ENCODE results near the gene ZFPM1. TPM values are rescaled to one million over a fixed set of nuclear protein-coding genes. Genes with fewer than 3 reads are reported as not detected.

ZFPM1 gene
- total RNA-seq, 2 donors from 2014 or later = 10.9 to 11.4 TPM

DNA sequence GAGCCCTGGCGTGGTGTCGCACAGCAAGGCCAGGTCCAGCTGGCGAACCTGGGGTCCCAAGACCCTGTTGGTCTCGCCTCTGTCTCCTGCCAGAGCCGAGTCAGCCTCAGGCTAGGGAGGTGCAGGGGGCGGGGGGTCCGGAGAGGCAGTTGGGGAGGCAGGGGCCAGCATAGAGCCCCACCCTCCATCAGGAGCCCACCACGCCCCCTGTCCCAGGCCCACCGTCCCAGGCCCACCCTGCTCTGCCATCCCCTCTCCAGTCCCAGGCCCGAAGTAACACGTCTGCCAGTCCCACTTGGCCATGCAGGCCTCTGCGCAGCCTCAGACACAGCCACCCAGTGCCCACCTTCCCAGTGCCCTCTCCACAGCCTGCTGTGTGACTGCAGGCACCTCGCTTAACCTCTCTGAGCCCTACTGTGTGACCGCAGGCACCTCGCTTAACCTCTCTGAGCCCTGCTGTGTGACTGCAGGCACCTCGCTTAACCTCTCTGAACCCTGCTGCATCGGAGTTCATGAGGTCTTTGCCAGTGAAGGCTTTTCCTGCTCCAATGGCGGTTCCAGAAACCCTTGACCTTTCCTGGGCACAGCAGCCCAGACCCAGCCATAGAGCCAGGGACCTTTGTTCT lies 41.0 kb upstream of the ZFPM1 start:
- WGBS, 2 donors = 78 to 87% methylated on average over 6 to 12 of the region's 18 CpGs
- no peak for DNase-seq

DNA sequence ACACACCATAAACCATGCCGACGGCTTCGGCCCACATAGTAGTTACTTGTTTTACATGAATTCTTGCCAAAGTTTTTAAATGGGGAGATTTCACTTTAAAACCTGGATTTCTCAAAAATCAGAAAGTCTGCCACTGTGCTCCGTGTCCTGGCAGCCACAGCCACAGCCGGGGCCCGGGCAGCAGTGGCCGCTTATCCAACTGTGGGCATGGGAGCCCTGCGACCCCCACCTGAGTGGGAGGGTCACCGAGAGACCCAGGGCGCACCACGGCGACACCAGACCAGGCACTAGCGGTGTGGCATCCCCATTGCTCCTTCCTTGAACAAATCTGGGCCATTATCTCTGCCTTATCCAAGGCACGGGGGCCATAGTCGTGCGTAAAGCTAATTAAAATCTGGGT lies 40.3 kb upstream of the ZFPM1 start:
- DNase-seq = no peak
- Histone ChIP-seq H3K27ac (no peak overlapping the region), H3K27me3 (no peaks in the 10 kb centered on the region), H3K9me3 (no peaks in the 10 kb centered on the region), H3K4me3 (no peak overlapping the region), H3K4me1 (no peaks in the 10 kb centered on the region), H3K36me3 (replicated peaks in 1 of 2; ENCODE audit: insufficient read depth in 1 of 2, low read depth in 2 of 2) (no peaks in the 10 kb centered on the region)
- TF ChIP-seq, protein P1, sequence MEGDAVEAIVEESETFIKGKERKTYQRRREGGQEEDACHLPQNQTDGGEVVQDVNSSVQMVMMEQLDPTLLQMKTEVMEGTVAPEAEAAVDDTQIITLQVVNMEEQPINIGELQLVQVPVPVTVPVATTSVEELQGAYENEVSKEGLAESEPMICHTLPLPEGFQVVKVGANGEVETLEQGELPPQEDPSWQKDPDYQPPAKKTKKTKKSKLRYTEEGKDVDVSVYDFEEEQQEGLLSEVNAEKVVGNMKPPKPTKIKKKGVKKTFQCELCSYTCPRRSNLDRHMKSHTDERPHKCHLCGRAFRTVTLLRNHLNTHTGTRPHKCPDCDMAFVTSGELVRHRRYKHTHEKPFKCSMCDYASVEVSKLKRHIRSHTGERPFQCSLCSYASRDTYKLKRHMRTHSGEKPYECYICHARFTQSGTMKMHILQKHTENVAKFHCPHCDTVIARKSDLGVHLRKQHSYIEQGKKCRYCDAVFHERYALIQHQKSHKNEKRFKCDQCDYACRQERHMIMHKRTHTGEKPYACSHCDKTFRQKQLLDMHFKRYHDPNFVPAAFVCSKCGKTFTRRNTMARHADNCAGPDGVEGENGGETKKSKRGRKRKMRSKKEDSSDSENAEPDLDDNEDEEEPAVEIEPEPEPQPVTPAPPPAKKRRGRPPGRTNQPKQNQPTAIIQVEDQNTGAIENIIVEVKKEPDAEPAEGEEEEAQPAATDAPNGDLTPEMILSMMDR (IDR thresholded peaks at IDR 0.05) = no peak
- no peak for TF ChIP-seq POLR2A (IDR thresholded peaks at IDR 0.05)
- no peak for ATAC-seq
- 63 to 71% methylated on average over 4 to 16 of the region's 16 CpGs for WGBS, 2 donors
- intact Hi-C loops (cut with DNase I) = no loop called here

More for the DNA sequence above, 41.0 kb upstream of the ZFPM1 start:
- H3K36me3 ChIP-seq (replicated peaks in 1 of 2; ENCODE audit: insufficient read depth in 1 of 2, low read depth in 2 of 2) = no peaks in the 10 kb centered on the region
- intact Hi-C loops (cut with DNase I) = no loop called here
- H3K4me1 ChIP-seq = no peaks in the 10 kb centered on the region
- H3K27ac ChIP-seq = no peak overlapping the region
- H3K9me3 ChIP-seq = no peaks in the 10 kb centered on the region
- TF ChIP-seq, protein P1 (IDR thresholded peaks at IDR 0.05) = no peak
- TF ChIP-seq POLR2A (IDR thresholded peaks at IDR 0.05) = no peak
- no peaks in the 10 kb centered on the region for H3K27me3 ChIP-seq
- H3K4me3 ChIP-seq = no peak overlapping the region
- ATAC-seq = no peak

DNA sequence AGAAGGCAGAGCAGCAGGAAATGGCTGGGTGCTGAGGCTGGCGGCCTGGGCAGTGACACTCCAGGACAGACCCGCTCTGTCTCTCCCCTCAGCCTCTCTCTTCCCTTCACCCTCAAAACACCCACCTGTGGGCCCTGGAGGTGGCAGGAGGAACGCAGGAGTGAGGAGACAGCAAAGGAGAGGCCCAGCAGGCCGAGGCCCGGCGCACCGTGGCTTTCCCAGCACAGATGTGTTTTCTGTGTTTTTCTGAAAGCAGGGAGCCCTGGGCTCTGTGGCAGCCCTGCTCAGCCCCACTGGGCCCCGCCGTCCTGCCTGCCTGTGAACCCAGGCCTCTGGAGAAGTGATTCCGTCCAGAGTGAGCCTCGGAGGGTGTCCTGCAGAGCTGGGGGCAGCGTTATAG lies 39.8 kb upstream of the ZFPM1 start:
- Histone ChIP-seq H3K9me3 (no peaks in the 10 kb centered on the region), H3K4me3 (no peak overlapping the region), H3K27ac (no peak overlapping the region), H3K4me1 (no peaks in the 10 kb centered on the region), H3K36me3 (replicated peaks in 1 of 2; ENCODE audit: insufficient read depth in 1 of 2, low read depth in 2 of 2) (no peaks in the 10 kb centered on the region), H3K27me3 (no peaks in the 10 kb centered on the region)
- no peak for ATAC-seq
- no peak for TF ChIP-seq POLR2A (IDR thresholded peaks at IDR 0.05)
- TF ChIP-seq, protein P1 (IDR thresholded peaks at IDR 0.05) = no peak
- no peak for DNase-seq
- intact Hi-C loops (cut with DNase I) = no loop called here
- WGBS, 2 donors = 63 to 78% methylated on average over 4 to 12 of the region's 12 CpGs

DNA sequence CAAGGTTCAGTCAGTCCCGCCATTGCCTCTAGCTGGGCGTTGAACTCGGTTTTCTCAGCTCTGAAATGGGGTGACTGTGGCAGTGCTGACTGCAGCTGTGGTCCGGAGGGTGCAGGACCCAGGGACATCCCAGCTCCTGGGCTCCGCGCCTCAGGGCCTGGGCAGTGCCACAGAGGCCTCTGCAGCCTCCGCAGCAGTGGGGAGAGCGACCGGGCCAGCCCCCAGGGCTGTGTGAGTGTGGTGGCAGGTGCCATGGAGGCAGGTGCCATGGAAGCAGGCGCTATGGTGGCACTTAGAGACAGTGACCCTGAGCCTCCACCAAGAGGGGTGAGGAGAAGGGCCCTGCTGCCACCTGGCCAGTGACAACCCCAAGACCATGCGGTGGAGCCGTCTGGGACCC lies 39.4 kb upstream of the ZFPM1 start:
- H3K36me3 ChIP-seq (replicated peaks in 1 of 2; ENCODE audit: insufficient read depth in 1 of 2, low read depth in 2 of 2) = no peaks in the 10 kb centered on the region
- intact Hi-C loops (cut with DNase I) = no loop called here
- WGBS, 2 donors = 80 to 86% methylated on average over 1 to 11 of the region's 12 CpGs
- no peak for ATAC-seq
- no peak overlapping the region for H3K27ac ChIP-seq
- no peak for DNase-seq
- no peaks in the 10 kb centered on the region for H3K4me1 ChIP-seq
- no peak overlapping the region for H3K4me3 ChIP-seq
- no peaks in the 10 kb centered on the region for H3K9me3 ChIP-seq
- H3K27me3 ChIP-seq = no peaks in the 10 kb centered on the region
- TF ChIP-seq, protein P1 (IDR thresholded peaks at IDR 0.05) = no peak
- TF ChIP-seq POLR2A (IDR thresholded peaks at IDR 0.05) = no peak

All from body of pancreas (tissue), 4 donors.